NCI-H524 treated with DMSO at 0.1 percent for 48 hours (cell line): Measurements from ENCODE around the gene CAMK1D.
"Not testable (repeated sequence)": the region's sequence is repeated elsewhere in the genome, so short reads cannot be mapped to it uniquely, and the experiment has no call there.

Experiments
- DNase-seq: peaks from one replicate; lab custom pipeline; 2025; lab: John Stamatoyannopoulos, UW

CAMK1D gene

DNA sequence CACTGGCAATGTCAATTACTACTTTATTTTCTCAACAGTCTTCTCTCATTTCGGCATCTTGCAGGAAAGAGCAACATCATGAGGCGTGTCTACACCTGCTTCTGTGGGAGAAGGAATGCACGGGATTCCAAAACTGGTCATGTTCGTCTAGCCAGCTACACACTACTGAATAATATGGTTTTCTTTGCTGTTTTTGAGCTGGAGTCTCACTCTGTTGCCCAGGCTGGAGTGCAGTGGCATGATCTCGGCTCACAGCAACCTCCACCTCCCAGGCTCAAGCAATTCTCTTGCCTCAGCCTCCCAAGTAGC lies 376.2 kb downstream of the CAMK1D start:
- DNase-seq = not testable (repeated sequence)

- DNase-seq = no peak
These were observed 377.9 kb downstream of the CAMK1D start for GRCh38 chr10:12726971-12727831.

- DNase-seq = no peak
These were observed 378.5 kb downstream of the CAMK1D start for GRCh38 chr10:12727832-12728215.

- DNase-seq = no peak
These were observed 379.1 kb downstream of the CAMK1D start for GRCh38 chr10:12728494-12728893.

- DNase-seq = no peak
These were observed 380.5 kb downstream of the CAMK1D start for GRCh38 chr10:12729885-12730284.

- no peak for DNase-seq
These were observed 381.6 kb downstream of the CAMK1D start for GRCh38 chr10:12730809-12731519.

- DNase-seq = no peak
These were observed 383.9 kb downstream of the CAMK1D start for GRCh38 chr10:12733271-12733670.

- no peak for DNase-seq
These were observed 386.6 kb downstream of the CAMK1D start for GRCh38 chr10:12735843-12736462.

GRCh38 chr10:12740813-12741212 lies 391.5 kb downstream of the CAMK1D start:
- no peak for DNase-seq

GRCh38 chr10:12741360-12741804 lies 392.0 kb downstream of the CAMK1D start:
- no peak for DNase-seq

GRCh38 chr10:12742771-12743170 lies 393.4 kb downstream of the CAMK1D start:
- DNase-seq = no peak

- DNase-seq = not testable (repeated sequence)
These were observed 394.1 kb downstream of the CAMK1D start for GRCh38 chr10:12743466-12743865.

GRCh38 chr10:12743941-12744340 lies 394.6 kb downstream of the CAMK1D start:
- DNase-seq = no peak

GRCh38 chr10:12748186-12748585 lies 398.8 kb downstream of the CAMK1D start:
- no peak for DNase-seq

GRCh38 chr10:12749760-12750478 lies 400.6 kb downstream of the CAMK1D start:
- no peak for DNase-seq

GRCh38 chr10:12750526-12751201 lies 401.3 kb downstream of the CAMK1D start:
- no peak for DNase-seq

DNA sequence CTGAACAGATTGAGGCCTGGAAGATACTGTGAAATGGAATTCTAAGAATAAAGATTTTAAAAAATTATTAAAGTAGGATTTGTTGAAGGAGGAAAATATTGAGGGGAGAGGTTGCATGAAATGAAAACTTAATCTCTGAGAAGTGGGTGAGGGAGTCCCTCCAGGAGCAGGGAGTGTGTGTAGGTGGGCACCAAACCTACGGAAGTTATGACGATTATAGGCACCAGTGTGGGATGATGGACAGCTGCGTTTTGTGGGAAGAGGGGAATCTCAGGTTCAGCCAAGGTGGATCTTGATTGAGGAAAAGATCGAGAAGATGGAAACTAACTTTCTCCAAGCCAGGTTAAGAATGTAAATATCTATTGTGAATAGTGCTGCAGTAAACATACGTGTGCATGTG lies 405.7 kb downstream of the CAMK1D start:
- no peak for DNase-seq

GRCh38 chr10:12757351-12757750 lies 408.0 kb downstream of the CAMK1D start:
- no peak for DNase-seq

DNA sequence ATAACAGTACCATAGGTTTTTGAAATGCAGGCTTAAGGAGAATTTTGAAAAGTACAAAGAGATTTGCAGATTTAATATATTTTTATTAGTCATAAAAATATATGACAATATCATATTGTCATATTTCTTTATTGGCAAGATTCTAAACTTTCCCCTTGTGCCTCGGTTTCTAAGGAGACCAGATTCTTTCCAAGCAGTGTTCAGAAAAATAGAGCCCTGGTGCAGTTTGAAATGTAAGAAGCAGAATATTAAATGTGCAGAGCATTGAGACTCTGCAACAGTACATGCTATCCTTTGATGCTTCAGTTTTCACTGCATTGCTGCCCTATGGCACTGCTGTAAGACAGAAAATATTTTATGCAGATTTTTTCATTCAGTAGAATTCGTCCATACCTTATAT lies 408.9 kb downstream of the CAMK1D start:
- DNase-seq = no peak

GRCh38 chr10:12766223-12766622 lies 416.9 kb downstream of the CAMK1D start:
- DNase-seq = no peak

DNA sequence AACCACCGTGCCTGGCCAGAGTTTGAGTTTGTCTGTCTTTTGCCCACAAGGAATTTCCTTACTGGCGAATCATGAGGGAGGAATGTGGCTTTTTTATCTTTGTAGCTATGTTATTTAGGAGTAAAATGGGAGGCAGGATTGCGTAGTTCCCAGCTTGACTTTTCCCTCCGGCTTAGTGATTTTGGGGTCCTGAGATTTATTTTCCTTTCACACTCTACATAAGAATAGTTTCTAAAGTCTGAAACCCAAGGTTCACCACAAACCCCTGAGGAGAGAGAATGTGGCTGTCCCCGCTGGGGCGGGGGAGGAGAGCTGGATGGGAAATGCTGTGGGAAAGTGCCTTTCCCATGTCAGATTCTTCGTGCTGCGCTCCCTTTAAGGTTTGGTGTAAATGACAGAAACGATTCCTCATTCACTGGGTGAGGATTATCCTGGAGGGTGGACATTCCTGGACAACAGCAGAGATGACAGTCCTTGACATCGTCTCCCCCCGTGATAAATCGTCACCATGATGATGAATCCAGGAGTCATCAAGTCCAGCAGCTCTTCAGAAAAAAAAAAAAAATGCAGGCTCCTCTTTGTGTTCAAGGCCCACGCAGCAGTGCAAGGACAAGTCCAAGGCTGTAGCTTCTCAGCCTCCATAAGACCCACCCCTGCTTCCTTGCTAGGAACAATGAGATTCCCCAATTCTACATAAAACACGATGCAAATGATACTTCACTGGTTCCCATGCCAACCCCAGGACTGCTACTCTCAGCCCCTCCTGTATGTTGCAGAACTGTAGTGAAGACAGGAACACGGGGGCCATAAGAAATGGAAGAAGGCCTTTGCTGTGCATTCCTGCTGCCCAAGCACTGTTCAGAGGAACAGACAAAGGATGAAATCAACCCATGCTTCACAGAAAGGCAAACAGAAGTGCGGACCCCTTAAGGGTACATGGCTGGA lies 419.1 kb downstream of the CAMK1D start:
- DNase-seq = no peak
